ENCODE measurements around the gene SLC35E4. TPM values are rescaled to one million over a fixed set of nuclear protein-coding genes. Genes with fewer than 3 reads are reported as not detected.

The SLC35E4 gene
- total and polyA plus RNA-seq, 2 experiments from 2014 or later = 8.2 to 12.2 TPM

DNA sequence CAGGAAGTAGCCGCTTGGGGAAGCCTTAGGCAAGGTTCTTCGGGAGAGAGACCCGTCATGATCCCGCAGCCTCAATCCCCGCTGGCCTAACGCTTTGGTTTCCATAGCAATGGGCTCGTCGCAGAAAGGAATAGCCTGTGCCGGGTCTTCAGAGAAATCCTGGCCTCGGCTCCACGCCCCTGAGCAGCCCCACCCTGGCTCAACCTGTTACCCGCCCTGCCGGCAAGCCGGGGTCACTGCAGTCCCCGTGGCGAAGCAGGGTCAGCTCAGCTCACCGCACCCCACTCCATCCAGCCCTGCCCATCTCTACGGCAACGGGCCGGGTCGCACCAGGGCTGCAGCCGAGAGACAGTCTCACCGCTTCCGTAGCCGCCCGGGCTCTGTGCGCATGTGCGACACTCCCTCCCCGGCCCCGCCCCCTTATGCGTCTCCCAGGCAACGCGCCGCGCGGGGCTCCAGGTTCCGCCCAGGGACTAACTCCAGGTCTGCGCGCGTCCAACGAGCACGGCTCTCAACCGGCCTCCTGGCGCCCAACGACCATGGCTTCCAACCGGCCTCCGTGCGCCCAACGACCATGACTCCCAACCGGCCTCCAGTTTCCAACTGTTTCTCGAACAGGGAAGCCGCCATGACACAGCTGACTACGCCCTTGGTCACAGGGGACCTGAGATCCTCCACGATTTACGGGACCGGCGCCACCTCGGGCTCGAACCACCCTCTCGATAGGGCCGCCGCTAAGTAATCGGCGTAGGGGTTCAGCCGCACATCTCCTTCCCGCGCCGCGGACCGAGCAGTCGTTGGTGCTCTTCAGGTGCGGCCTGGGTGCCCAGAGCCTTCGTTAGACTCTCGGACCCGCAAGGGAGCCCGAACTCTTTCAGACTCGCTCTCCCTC lies 32.2 kb downstream of the SLC35E4 start, which contains the start of gene DUSP18:
Gene DUSP18, minus strand, starts transcription at position 382 of the 892 bp plus-strand sequence. CDS start 3,872 bp downstream, outside the sequence.
- peaks cover 12% of the 10 kb centered on the region for H3K27me3 ChIP-seq
- TF ChIP-seq, protein P1, sequence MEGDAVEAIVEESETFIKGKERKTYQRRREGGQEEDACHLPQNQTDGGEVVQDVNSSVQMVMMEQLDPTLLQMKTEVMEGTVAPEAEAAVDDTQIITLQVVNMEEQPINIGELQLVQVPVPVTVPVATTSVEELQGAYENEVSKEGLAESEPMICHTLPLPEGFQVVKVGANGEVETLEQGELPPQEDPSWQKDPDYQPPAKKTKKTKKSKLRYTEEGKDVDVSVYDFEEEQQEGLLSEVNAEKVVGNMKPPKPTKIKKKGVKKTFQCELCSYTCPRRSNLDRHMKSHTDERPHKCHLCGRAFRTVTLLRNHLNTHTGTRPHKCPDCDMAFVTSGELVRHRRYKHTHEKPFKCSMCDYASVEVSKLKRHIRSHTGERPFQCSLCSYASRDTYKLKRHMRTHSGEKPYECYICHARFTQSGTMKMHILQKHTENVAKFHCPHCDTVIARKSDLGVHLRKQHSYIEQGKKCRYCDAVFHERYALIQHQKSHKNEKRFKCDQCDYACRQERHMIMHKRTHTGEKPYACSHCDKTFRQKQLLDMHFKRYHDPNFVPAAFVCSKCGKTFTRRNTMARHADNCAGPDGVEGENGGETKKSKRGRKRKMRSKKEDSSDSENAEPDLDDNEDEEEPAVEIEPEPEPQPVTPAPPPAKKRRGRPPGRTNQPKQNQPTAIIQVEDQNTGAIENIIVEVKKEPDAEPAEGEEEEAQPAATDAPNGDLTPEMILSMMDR (IDR thresholded peaks at IDR 0.05; ENCODE audit: low read depth, low read length) = peak; percentile 26
- peak within 1 kb of the TSS; percentile 70 for H3K4me3 ChIP-seq
- H3K27ac ChIP-seq = no peak within 1 kb of the TSS
- no peaks in the 10 kb centered on the region for H3K9me3 ChIP-seq (ENCODE audit: low read depth)
- no peaks in the 10 kb centered on the region for H3K36me3 ChIP-seq
- peaks cover 6% of the 10 kb centered on the region for H3K4me1 ChIP-seq (ENCODE audit: low read depth)
- DNase-seq (ENCODE audit: low read depth in 1 of 2, low spot score in 1 of 2) = peak; percentile 92 to 94

- no peaks in the 10 kb centered on the region for H3K9me3 ChIP-seq (ENCODE audit: low read depth)
- peak overlapping the region; percentile 70 for H3K4me3 ChIP-seq
- H3K4me1 ChIP-seq (ENCODE audit: low read depth) = peaks cover 6% of the 10 kb centered on the region
- H3K36me3 ChIP-seq = no peaks in the 10 kb centered on the region
- H3K27ac ChIP-seq = no peak overlapping the region
- peaks cover 12% of the 10 kb centered on the region for H3K27me3 ChIP-seq
- TF ChIP-seq, protein P1 (IDR thresholded peaks at IDR 0.05; ENCODE audit: low read depth, low read length) = no peak
- DNase-seq (ENCODE audit: low read depth in 1 of 2, low spot score in 1 of 2) = no peak
Observed at GRCh38 chr22:30668386-30668710, 32.8 kb downstream of the SLC35E4 start.

GRCh38 chr22:30671071-30671470 lies 35.5 kb downstream of the SLC35E4 start:
- Histone ChIP-seq H3K27me3 (peaks cover 12% of the 10 kb centered on the region), H3K36me3 (no peaks in the 10 kb centered on the region), H3K9me3 (ENCODE audit: low read depth) (no peaks in the 10 kb centered on the region), H3K4me3 (no peak overlapping the region), H3K4me1 (ENCODE audit: low read depth) (peaks cover 6% of the 10 kb centered on the region), H3K27ac (no peak overlapping the region)
- DNase-seq (ENCODE audit: low read depth in 1 of 2, low spot score in 1 of 2) = no peak
- TF ChIP-seq, protein P1 (IDR thresholded peaks at IDR 0.05; ENCODE audit: low read depth, low read length) = no peak

GRCh38 chr22:30673136-30673535 lies 37.6 kb downstream of the SLC35E4 start:
- TF ChIP-seq, protein P1 (IDR thresholded peaks at IDR 0.05; ENCODE audit: low read depth, low read length) = no peak
- Histone ChIP-seq H3K36me3 (no peaks in the 10 kb centered on the region), H3K4me1 (ENCODE audit: low read depth) (no peaks in the 10 kb centered on the region), H3K9me3 (ENCODE audit: low read depth) (no peaks in the 10 kb centered on the region), H3K4me3 (no peak overlapping the region), H3K27ac (no peak overlapping the region), H3K27me3 (peaks cover 11% of the 10 kb centered on the region)
- DNase-seq (ENCODE audit: low read depth in 1 of 2, low spot score in 1 of 2) = no peak

- Histone ChIP-seq H3K9me3 (ENCODE audit: low read depth) (no peaks in the 10 kb centered on the region), H3K36me3 (no peaks in the 10 kb centered on the region), H3K4me1 (ENCODE audit: low read depth) (no peaks in the 10 kb centered on the region), H3K27ac (no peak overlapping the region), H3K4me3 (no peak overlapping the region), H3K27me3 (peaks cover 3% of the 10 kb centered on the region)
- DNase-seq (ENCODE audit: low read depth in 1 of 2, low spot score in 1 of 2) = no peak
- TF ChIP-seq, protein P1 (IDR thresholded peaks at IDR 0.05; ENCODE audit: low read depth, low read length) = no peak
Observed at GRCh38 chr22:30674482-30674881, 38.9 kb downstream of the SLC35E4 start.
